HEK293 (cell line): Measurements from ENCODE around the gene GALNT11.
"Not testable (repeated sequence)": the region's sequence is repeated elsewhere in the genome, so short reads cannot be mapped to it uniquely, and the experiment has no call there.

Source experiments
- CTCF ChIP-seq: fragments of 450-650 bp; formaldehyde crosslinking; IDR thresholded peaks from 2 replicates; pipeline ENCODE4 v1.5.1; 2016; ENCODE audit warnings: missing biosample characterization, missing genetic modification characterization
- ZBTB8A ChIP-seq: fragments of 450-650 bp; formaldehyde crosslinking; IDR thresholded peaks from 2 replicates; pipeline ENCODE4 v1.5.1; 2016; ENCODE audit warnings: missing biosample characterization, missing genetic modification characterization
- TF ChIP-seq, protein P1 (sequence below): fragments of 450-650 bp; IDR thresholded peaks from 2 replicates; pipeline ENCODE4 v1.5.1; 2018; ENCODE audit warnings: missing biosample characterization, missing genetic modification characterization

DNA sequence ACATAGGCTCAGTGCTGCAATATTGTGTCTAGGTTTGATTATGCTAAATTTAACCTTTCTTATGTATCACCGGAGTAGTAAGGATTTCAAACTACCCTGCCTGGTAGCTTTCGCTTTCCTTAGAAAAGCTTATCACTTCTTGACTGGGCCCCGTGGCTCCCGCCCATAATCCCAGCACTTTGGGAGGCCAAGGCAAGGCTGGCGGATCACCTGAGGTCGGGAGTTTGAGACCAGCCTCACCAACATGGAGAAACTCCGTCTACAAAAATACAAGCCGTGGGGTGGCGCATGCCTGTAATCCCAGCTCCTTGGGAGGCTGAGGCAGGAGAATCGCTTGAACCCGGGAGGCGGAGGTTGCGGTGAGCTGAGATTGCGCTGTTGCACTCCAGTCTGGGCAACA, 49.9 kb downstream of the GALNT11 start:
- TF ChIP-seq CTCF, ZBTB8A (tag by site-specific recombination): not testable (repeated sequence)
- TF ChIP-seq, protein P1, sequence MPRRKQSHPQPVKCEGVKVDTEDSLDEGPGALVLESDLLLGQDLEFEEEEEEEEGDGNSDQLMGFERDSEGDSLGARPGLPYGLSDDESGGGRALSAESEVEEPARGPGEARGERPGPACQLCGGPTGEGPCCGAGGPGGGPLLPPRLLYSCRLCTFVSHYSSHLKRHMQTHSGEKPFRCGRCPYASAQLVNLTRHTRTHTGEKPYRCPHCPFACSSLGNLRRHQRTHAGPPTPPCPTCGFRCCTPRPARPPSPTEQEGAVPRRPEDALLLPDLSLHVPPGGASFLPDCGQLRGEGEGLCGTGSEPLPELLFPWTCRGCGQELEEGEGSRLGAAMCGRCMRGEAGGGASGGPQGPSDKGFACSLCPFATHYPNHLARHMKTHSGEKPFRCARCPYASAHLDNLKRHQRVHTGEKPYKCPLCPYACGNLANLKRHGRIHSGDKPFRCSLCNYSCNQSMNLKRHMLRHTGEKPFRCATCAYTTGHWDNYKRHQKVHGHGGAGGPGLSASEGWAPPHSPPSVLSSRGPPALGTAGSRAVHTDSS (tag by site-specific recombination), result not testable (repeated sequence)
